ENCODE results near the gene ZNF668. TPM values are rescaled to one million over a fixed set of nuclear protein-coding genes. Genes with fewer than 3 reads are reported as not detected.
"Not testable (repeated sequence)": the region's sequence is repeated elsewhere in the genome, so short reads cannot be mapped to it uniquely, and the experiment has no call there.

ZNF668 gene
- total RNA-seq, 1 experiment from 2014 or later: 10.6 TPM

- no peak for DNase-seq (ENCODE audit: extremely low read depth, low read depth)
Observed at GRCh38 chr16:31020536-31020935, 53.5 kb downstream of the ZNF668 start.

GRCh38 chr16:31017756-31018155 lies 56.3 kb downstream of the ZNF668 start:
- not testable (repeated sequence) for DNase-seq (ENCODE audit: extremely low read depth, low read depth)

GRCh38 chr16:31016018-31016417 lies 58.0 kb downstream of the ZNF668 start:
- DNase-seq (ENCODE audit: extremely low read depth, low read depth): no peak

- DNase-seq (ENCODE audit: extremely low read depth, low read depth): not testable (repeated sequence)
Observed at GRCh38 chr16:31013292-31013691, 60.7 kb downstream of the ZNF668 start.

GRCh38 chr16:31011815-31012214 lies 62.2 kb downstream of the ZNF668 start:
- not testable (repeated sequence) for DNase-seq (ENCODE audit: extremely low read depth, low read depth)

Other genes with a start within 250 kb of the ZNF668 start
- 34.1 and 45.1 TPM in 2 replicates for gene BCL7C, start 180.2 kb downstream of the ZNF668 start, total RNA-seq (2014; rRNA removed; shearing (Covaris generic))
- 0.59 and 0.92 TPM in 2 replicates for gene CTF1, start 177.6 kb downstream of the ZNF668 start, total RNA-seq (2014; rRNA removed; shearing (Covaris generic))
- 12.3 and 14.2 TPM in 2 replicates for gene FBXL19, start 150.7 kb downstream of the ZNF668 start, total RNA-seq (2014; rRNA removed; shearing (Covaris generic))
- gene ORAI3, start 125.2 kb downstream of the ZNF668 start, total RNA-seq (2014; rRNA removed; shearing (Covaris generic)): 20.1 and 21.9 TPM in 2 replicates
- gene SETD1A, start 116.5 kb downstream of the ZNF668 start, total RNA-seq (2014; rRNA removed; shearing (Covaris generic)): 5.0 and 6.8 TPM in 2 replicates
- 16.0 and 17.0 TPM in 2 replicates for gene HSD3B7, start 89.0 kb downstream of the ZNF668 start, total RNA-seq (2014; rRNA removed; shearing (Covaris generic))
- gene STX1B, start 63.6 kb downstream of the ZNF668 start, total RNA-seq (2014; rRNA removed; shearing (Covaris generic)): 0.10 and 0.46 TPM in 2 replicates
- 19.1 and 25.1 TPM in 2 replicates for gene STX4, start 40.7 kb downstream of the ZNF668 start, total RNA-seq (2014; rRNA removed; shearing (Covaris generic))
- 12.6 and 13.8 TPM in 2 replicates for gene ZNF646, start 182 bp upstream of the ZNF668 start, total RNA-seq (2014; rRNA removed; shearing (Covaris generic))
- 1.3 TPM in 2 replicates for gene PRSS53, start 14.7 kb upstream of the ZNF668 start, total RNA-seq (2014; rRNA removed; shearing (Covaris generic))
- gene VKORC1, start 20.6 kb upstream of the ZNF668 start, total RNA-seq (2014; rRNA removed; shearing (Covaris generic)): 138 and 148 TPM in 2 replicates
- 24.0 and 26.9 TPM in 2 replicates for gene BCKDK, start 34.1 kb upstream of the ZNF668 start, total RNA-seq (2014; rRNA removed; shearing (Covaris generic))
- gene KAT8, start 43.4 kb upstream of the ZNF668 start, total RNA-seq (2014; rRNA removed; shearing (Covaris generic)): 33.2 and 45.2 TPM in 2 replicates
- not detected in 2 replicates for gene PRSS8, start 61.5 kb upstream of the ZNF668 start, total RNA-seq (2014; rRNA removed; shearing (Covaris generic))
- gene PRSS36, start 75.8 kb upstream of the ZNF668 start, total RNA-seq (2014; rRNA removed; shearing (Covaris generic)): not detected in 2 replicates
- 27.3 and 49.7 TPM in 2 replicates for gene FUS, start 105.9 kb upstream of the ZNF668 start, total RNA-seq (2014; rRNA removed; shearing (Covaris generic))
- not detected in 2 replicates for gene PYCARD, start 128.5 kb upstream of the ZNF668 start, total RNA-seq (2014; rRNA removed; shearing (Covaris generic))
- gene TRIM72, start 139.9 kb upstream of the ZNF668 start, total RNA-seq (2014; rRNA removed; shearing (Covaris generic)): under 0.01 TPM in 1 of 2 replicates, not detected in the other
- gene PYDC1, start 142.9 kb upstream of the ZNF668 start, total RNA-seq (2014; rRNA removed; shearing (Covaris generic)): not detected in 2 replicates
- gene ITGAM, start 185.7 kb upstream of the ZNF668 start, total RNA-seq (2014; rRNA removed; shearing (Covaris generic)): not detected in 2 replicates

All from NCI-H460 (cell line).